ENCODE measurements around the gene CAPZA1.
"Not testable (repeated sequence)": the region's sequence is repeated elsewhere in the genome, so short reads cannot be mapped to it uniquely, and the experiment has no call there.

CAPZA1 gene

DNA sequence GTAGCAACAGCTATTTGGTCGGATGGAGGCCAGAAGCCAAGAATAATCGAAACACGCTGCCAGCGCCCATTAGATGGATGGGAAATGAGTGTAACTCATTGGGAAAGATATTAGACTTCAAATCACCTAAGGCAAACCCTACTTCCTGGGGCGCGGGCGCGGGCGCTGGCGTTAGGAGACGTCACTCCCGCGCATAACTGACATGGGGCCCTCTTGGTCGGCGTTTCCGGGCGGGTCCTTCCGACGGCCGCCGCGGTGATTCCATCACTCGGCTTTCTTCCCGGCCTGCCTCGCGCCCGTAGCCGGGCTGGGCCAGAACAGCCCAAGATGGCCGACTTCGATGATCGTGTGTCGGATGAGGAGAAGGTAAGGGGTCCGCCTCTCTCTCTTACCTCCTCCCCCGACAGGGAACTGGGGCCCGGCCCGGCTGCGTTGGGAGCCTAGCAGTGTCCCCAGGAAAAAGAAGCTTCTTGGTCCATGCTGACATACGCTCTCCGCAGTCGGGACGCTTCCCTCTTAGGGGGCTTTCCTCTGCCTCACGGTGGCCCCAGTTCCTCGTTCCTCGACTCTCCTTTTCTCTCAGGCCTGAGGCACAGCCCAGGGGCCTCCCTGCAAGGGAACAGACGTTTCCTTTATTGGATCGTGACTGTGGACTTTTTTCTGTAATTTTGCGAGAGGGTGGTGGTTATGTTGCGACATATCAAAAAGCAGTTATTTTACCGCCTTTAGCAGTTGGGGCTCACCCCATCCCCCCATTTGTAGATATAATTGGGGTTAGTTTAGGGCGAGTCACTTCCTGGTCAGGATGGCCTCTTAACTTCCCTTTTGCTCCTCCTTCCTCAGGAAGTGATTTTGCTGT is at the start of gene CAPZA1:
Gene CAPZA1 (plus strand): TSS at position 315 of the 859 bp plus-strand sequence. CDS start 13 bp downstream, at position 328.
- peak; percentile 88 to 91 for DNase-seq

DNA sequence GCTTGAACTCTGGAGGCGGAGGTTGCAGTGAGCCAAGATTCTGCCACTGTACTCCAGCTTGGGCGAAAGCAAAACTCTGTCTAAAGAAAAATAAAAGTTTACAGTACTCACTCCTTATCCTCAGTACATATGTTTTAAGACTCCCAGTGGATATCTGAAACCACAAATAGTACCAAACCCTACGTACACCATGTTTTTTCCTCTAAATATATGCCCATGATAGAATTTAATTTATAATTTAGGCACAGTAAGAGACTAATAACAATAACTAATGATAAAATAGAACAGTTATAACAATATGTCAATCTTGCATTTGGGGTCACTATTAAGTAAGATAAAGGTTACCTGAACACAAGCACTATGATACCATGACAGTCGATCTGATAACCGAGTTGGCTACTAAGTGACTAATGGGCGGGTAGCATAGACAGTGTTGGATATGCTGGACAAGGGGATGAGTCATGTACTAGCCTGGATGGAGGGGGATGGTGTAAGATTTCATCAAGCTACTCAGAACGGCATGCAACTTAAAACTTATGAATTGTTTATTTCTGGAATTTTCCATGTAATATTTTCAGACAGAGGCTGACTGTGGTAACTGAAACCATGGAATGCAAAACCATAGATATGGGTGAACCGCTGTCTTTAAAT is 44.4 kb upstream of the CAPZA1 start:
- no peak for DNase-seq

DNA sequence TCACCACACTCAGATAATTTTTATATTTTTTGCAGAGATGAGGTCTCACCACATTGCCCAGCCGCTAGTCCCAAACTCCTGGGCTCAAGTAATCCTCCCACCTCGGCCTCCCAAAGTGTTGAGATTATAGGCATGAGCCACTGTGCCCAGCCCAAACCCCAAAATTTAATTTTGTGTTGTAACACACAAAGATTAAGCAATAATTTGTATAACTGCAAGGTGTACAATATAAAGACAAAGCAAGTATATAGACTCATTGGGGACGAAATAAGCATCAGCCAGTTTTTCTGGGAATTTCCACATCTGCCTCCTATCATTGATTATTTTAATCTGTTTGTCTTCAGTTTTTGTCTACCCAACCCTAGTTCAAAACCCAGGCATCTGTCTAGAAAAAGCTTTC is 43.4 kb upstream of the CAPZA1 start:
- no peak for DNase-seq

DNA sequence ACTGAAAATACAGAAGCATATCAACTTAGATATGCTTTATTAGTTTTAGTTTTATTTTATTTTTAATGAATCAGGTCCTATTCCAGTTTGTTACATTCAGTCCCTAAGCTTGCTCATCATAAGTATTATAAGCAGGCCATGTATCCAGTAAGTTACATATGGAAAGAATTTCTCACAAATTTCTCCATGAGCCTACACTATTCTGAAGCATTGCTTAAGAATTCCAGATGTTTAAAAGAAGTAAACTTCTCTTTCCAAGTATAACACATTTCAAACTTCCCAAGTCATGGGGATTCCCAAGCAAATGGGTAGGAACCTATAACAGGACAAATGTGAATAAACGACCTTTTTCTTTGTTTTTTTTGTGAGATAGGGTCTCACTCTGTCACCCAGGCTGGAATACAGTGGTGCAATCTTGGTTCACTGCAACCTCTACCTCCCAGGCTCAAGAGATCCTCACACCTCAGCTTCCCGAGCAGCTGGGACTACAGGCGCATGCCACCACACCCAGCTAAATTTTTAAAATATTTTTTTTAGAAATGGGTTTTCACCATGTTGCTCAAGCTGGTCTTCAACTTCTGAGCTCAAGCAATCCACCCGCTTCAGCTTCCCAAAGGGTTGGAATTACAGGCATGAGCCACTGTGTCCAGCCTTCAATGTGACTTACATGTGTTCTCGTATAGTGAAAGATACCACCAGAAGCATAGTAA is 39.7 kb upstream of the CAPZA1 start:
- DNase-seq, result no peak

DNA sequence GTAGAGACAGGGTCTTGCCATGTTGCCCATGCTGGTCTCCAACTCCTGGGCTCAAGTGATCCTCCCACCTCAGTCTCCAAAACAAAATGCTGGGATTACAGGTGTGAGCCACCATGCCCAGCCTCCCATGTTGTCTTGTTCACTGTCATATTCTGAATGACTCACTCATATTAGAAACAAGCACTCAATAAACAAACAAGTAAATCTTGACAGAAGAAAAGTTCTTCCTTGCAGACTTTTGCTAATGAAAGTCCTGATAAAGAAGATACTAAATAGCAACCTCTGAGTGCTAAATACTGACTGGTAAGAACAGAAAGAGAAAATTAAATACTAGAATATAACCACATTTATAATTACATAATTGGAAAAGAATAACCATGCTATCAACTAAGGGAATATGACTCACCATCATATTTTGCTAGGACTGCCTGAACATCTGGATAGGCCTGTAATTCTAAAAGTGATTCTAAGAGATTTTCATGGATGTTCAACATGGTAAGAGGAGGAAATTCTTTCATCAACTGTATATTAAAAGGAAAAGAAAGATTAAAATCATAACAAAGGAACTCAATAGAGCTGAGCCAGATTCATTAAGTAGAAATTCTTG is 37.9 kb upstream of the CAPZA1 start:
- DNase-seq, result no peak

DNA sequence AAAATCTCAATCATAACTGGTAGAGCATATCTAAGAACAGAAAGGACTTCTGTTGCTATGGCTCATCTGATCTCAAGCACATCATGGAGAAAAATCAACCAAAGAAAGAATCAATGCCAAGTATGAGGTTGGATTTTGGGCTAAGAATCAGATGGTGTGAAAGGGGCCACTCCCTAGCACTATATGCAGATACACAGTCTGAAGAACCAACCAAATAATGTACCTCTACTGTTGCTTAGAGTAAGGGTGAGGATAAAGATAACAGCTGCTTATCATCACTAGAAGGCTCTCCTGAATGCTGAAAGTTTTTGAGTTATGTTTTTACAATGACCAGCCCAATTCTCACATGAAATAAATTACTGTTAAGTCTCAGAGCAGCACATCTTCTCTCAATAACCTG is 36.3 kb upstream of the CAPZA1 start:
- DNase-seq, result no peak

DNA sequence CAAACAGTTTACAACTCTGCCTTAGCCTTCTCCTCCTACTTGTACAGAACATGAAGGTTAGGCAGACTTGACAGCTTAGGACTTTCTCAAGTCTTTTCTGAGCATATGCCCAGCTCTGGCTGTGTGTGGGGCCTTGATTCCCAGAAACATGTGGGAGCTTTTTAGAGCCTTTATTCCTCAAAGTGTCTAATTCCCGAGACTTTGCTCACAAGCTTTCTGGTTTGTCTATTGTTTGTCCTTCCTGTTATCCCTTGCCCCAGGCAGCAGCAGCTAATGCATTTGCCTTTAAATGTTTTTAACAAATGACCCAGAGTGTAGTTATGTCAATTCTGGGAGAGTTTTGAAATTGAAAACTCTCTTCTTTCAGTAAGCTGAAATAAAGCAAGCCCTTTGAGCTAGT is 29.9 kb upstream of the CAPZA1 start:
- no peak for DNase-seq

DNA sequence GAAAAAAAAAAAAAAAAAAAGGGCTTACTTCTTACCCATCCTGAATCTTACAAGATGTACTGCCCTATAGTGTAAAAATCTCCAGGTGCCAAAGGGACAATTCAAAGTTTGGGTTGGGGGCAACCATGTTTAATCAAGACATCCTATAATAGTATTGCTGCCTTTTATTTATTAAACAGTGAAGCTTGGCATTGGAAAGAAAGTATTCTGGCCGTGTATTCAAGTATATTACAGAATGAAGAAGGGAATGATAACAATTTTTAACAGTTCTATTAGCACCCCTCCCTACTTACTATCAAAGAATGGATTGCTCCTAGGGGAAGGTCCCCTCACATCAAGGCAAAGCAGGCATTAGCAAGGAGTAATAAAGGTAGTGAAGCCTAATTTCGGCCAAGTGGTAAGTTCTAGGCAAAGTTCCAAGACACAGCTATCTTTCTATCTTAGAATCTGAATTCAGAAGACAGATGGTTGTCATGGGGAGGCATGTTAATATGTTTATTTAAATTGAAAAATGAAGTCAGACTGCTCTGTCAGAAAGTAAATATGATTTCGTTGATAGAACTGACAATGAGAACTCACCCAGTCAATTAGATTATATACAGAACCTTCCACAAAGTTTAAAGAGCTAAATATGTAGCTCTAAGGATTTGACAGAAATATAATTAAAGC is 25.3 kb upstream of the CAPZA1 start:
- DNase-seq, result no peak

DNA sequence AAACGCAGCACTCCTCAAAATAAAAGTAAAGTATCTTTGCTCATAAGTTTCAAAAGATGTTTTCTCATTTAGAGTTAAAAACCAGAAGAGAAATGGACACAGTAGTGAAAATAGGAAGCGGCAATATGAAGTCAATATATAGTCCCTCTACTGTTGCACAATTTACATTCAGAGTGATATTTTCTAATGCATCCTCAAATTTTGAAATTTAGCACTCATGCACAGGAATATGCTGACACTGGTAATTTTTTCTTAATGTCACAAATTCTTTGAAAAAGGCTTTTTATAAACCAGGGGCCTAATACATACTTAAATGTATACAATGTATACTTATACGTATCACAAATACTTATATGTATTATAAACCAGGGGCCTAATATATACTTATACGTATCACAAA is 20.2 kb upstream of the CAPZA1 start:
- no peak for DNase-seq

DNA sequence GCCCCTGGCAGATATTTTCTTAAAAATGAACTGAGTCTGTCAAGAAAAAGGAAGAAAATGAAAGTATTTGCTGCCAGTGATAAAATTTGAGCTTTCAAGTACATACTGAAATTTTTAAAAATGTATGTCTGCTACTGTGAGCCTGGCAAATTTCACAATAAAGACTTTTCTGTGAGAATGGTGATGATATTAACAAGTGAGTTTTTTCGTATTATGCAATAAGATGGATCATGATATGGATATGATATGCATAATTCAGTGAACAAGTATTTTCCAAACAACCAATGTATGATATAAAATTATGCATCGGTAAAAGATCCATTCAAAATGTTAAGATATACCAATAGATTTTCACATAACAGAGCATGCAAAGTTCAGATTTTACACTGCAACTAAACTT is 16.6 kb upstream of the CAPZA1 start:
- DNase-seq, result no peak

DNA sequence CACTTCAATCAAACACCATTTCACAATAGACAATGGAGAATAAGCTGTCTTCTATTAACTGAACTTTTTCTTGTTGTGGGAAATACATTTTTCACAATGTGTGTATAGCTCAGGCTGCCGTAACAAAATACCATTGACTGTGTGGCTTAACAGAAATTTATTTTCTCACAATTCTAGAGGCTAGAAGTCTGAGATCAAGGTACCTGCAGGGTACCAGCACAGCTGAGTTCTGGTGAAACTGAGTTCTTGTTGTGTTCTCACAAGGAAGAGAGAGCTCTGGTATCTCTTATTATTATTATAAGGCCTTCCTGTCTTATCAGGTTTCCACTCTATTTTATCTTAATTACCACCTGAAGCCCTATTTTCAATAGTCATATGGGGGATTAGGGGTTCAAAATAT is 16.1 kb upstream of the CAPZA1 start:
- DNase-seq, result no peak

DNA sequence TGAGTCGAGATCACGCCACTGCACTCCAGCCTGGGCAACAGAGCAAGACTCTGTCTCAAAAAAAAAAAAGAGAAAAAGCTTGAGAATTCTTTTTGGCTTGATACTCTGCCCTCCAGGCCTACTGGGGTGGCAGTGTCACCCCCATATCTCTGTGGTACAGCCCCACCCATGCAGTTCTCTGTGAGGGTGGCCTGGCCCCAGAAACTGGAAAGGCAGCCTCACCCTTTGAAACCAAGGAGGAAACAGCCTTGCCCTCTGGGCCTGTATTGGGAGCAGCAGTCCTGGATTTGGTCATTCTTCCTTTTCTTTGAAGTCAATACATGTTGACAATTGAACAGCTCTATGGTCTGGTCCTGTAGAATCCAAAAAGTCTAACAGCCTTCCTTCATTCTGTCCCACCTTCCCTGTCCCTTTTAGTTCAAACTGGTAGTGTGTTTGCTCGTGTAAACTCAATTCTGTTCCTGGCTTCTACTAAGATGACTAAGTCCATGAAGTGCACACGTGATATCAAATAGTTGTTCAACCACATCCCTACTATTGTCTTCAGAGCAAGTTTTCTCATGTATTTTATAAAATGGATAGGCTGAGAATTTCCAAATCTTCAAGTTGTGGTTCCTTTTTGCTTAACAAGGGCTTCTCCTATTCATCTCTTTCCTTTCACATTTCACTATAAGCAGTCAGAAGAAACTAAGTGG is 13.9 kb upstream of the CAPZA1 start:
- no peak for DNase-seq

DNA sequence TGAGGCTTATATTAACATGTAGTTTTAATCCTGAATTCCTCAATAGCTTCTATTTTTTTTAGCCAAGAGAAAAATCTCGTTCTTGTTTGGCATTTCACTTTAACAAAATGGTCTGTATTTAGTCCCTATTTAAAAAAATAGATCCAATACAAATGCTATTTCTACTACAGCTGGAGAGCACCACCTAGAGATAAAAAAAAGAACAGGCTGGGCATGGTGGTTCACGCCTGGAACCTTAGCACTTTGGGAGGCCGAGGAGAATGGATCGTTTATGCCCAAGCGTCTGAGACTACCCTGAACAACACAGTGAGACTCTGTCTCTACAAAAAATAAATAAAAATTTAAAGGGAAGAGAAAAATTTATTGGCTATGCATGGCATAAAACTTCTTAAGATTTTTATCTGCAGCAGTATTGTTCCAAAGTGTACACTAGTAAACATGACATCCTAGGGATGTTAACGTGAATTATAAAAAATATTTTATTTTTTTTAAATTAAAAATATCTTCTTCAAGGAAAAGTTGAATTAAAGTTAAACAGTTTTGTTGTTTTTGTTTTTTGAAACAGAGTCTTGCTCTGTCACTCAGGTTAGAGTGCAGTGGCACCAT is 5.1 kb upstream of the CAPZA1 start:
- peak in 1 of 2 experiments; percentile 11 for DNase-seq

DNA sequence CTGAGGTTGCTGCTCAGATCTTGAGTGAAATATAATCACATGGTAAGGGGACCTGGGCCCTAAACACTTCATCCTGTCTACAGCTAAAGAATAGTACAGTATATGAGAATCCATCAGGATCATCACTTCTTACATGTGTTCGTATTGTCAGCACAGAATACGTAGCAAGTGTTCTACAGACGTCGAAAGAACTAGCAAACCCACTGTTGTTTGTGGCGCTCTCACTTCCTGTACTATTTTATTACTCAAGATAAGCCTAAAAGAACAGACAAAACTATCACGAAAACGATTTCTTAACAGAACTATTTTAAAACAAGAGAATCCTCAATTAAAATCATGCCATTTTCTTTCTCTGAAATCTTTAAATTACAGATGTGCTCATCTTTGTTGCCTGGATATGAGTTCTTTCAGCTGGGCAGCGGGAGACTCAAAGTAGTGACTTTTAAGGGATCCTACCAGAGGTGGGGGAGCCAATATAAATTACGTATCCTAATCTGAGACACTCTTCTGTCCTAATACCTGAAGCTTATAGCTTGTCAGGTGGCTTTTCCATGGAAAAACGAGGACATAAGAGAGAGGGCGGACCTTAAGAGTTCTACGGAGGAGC is 1.4 kb upstream of the CAPZA1 start:
- peak in 1 of 2 experiments; percentile 16 for DNase-seq

DNA sequence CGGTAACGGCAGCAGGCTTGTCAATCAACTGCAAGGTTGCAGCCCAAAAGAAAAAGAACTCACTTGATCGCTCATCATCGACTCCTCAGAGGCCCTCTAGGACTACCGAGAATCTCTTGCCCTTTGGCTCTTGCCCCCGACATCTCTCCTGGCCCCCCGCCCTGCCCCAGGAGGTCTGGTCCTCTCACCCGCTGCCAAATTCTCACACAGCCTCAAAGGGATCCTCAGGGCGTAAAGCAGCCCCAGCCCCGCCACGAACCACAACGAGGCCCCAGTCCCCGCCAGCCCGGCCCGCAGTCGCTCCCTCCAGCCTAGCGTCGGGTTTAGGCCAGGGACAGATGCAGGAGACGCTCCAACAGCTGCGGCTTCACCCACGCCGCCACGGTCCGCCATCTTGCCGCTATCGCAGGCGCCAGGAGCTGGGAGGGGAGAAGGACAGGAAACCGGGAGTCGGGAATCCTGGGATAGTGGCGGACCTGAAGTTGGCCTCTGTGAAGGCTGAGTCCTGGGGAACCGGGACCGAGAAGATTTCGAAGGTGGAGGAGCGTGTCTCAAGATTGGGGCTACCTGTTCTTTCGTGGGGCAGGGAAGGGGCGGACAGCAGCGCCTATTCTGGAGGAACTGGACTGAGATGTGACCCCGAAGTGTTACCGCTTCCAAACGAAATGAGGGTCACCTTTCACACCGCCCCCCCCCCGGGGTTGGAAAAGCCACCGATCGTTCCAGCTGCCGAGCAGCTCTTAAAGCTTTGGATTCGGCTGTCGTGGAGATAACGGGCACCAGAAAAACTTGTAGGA is 713 bp upstream of the CAPZA1 start, which contains the start of gene ST7L:
Gene ST7L (minus strand): TSS at position 421 of the 797 bp plus-strand sequence. CDS start 28 bp downstream, at position 393.
- DNase-seq, result peak; percentile 56 to 64

DNA sequence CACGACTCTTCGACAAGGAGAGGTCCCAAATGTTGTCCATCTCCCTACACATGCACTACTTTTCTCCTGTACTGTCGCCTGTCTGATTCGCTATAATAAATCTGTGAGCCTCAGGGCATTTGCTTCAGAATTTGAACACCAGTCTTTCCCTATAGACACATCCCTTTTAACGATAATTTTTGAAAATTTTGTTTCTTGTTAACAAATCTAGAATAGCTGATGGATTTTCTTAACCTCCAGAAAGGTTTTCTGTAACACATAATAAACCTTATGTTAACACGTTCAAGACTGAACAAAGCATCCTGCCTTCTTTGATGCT is 704 bp downstream of the CAPZA1 start:
- DNase-seq, result no peak

DNA sequence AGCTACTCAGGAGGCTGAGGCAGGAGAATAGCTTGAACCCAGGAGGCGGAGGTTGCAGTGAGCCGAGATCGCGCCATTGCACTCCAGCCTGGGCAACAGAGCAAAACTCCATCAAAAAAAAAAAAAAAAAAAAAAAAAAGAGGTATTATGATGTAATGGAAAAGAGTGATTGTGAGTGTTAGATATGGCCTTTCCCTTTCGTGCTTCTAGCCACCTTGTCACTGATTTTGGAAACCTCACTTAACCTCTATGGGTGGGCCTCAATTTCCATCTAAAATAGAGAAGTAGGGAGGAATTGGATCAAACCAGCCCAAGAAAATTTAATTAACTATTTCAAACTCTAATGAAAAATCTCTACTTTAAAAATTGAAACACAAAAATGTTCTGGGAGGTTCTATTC is 4.9 kb downstream of the CAPZA1 start:
- not testable (repeated sequence) for DNase-seq

DNA sequence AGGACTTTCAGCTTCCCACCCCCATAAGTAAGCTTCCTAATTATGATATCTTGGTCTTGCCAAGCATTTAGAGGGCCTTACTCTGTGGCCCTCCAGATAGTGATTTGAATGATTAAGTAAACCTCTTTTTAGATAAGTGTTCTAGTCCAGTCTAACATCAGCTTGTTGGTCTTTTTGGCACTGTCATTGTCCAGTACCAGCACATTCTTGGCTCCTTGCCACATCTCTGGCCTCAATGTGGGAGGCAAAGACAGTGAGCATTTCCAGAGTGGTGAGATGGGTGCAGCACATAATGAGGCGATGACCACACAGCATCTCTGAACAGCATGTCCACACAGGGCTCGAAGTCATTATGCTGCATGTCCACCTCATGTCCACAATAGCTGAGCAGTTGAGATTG is 6.1 kb downstream of the CAPZA1 start:
- DNase-seq, result no peak

DNA sequence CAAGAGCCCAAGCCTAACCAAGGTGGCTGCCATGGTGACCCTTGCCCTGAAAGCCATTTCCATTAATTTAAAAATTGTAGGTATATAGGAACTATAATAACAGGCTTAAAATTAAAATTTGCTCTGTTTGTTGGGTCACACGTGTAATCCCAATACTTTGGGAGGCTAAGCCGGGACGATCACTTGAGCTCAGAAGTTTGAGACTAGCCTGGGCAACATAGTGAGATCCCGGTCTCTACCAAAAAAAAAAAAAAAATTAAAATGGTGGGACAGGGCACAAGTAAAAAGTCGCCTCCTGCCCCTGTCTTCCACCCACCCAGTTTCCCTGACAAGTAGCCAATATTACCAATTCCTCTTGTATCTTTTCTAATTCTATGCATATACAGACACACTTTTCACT is 6.6 kb downstream of the CAPZA1 start:
- no peak for DNase-seq

DNA sequence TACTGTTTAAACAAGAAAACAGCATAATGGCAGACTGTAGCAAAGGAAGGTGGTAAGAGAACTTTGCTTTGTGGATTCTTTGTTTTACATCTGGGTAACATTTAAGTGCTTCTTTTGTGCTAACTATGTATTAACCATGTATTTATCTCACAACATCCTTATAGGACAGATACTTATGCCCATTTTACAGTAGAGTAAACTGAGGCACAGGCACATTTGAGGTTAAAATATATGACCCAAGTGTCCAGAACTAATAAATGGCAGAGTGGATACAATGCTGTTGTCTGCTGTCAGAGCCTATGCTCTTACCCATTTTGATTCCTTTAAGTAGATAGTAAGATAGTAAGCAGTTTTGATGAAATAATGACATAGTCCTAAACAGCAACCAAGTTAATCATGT is 7.3 kb downstream of the CAPZA1 start:
- DNase-seq, result no peak
